Measurements from ENCODE around the gene ELAPOR1.
"Not testable (repeated sequence)": the region's sequence is repeated elsewhere in the genome, so short reads cannot be mapped to it uniquely, and the experiment has no call there.

The ELAPOR1 gene

GRCh38 chr1:109142260-109142659 is 28.3 kb downstream of the ELAPOR1 start:
- no peak for TF ChIP-seq CTCF (IDR thresholded peaks at IDR 0.05; ENCODE audit: low read depth, low read length)
- no peak overlapping the region for H3K4me3 ChIP-seq (ENCODE audit: low read depth, low read length)
- no peak for DNase-seq (ENCODE audit: low read depth, low spot score)
- in situ Hi-C loops (cut with HindIII; ENCODE audit: low sequenced_read_pairs), result no loop called here

GRCh38 chr1:109142725-109143124 is 28.8 kb downstream of the ELAPOR1 start:
- DNase-seq (ENCODE audit: low read depth, low spot score); H3K4me3 ChIP-seq (ENCODE audit: low read depth, low read length); in situ Hi-C loops (cut with HindIII; ENCODE audit: low sequenced_read_pairs): not testable (repeated sequence)

GRCh38 chr1:109148987-109149561 is 35.2 kb downstream of the ELAPOR1 start:
- H3K4me3 ChIP-seq (ENCODE audit: low read depth, low read length), result no peak overlapping the region
- TF ChIP-seq CTCF (IDR thresholded peaks at IDR 0.05; ENCODE audit: low read depth, low read length), result no peak
- in situ Hi-C loops (cut with HindIII; ENCODE audit: low sequenced_read_pairs), result no loop called here
- no peak for DNase-seq (ENCODE audit: low read depth, low spot score)

GRCh38 chr1:109149874-109150601 is 36.1 kb downstream of the ELAPOR1 start:
- no peak overlapping the region for H3K4me3 ChIP-seq (ENCODE audit: low read depth, low read length)
- DNase-seq (ENCODE audit: low read depth, low spot score), result no peak
- in situ Hi-C loops (cut with HindIII; ENCODE audit: low sequenced_read_pairs), result no loop called here
- TF ChIP-seq CTCF (IDR thresholded peaks at IDR 0.05; ENCODE audit: low read depth, low read length), result no peak

GRCh38 chr1:109151146-109151990 is 37.5 kb downstream of the ELAPOR1 start:
- in situ Hi-C loops (cut with HindIII; ENCODE audit: low sequenced_read_pairs), result no loop called here

GRCh38 chr1:109152196-109152595 is 38.3 kb downstream of the ELAPOR1 start:
- H3K4me3 ChIP-seq (ENCODE audit: low read depth, low read length), result no peak overlapping the region
- in situ Hi-C loops (cut with HindIII; ENCODE audit: low sequenced_read_pairs), result no loop called here
- DNase-seq (ENCODE audit: low read depth, low spot score), result no peak
- no peak for TF ChIP-seq CTCF (IDR thresholded peaks at IDR 0.05; ENCODE audit: low read depth, low read length)

More at GRCh38 chr1:109151146-109151990, 37.5 kb downstream of the ELAPOR1 start:
- peak; percentile 33 for DNase-seq (ENCODE audit: low read depth, low spot score)
- no peak for TF ChIP-seq CTCF (IDR thresholded peaks at IDR 0.05; ENCODE audit: low read depth, low read length)
- no peak overlapping the region for H3K4me3 ChIP-seq (ENCODE audit: low read depth, low read length)

All from astrocyte of the spinal cord (primary cell).